NCI-H69 (cell line): Measurements from ENCODE around the gene SLC51B.
"Not testable (repeated sequence)": the region's sequence is repeated elsewhere in the genome, so short reads cannot be mapped to it uniquely, and the experiment has no call there.

Experiments
- DNase-seq: peaks from one replicate; lab custom pipeline; 2025; lab: John Stamatoyannopoulos, UW

SLC51B gene

GRCh38 chr15:65042776-65043327, 2.3 kb upstream of the SLC51B start:
- DNase-seq: no peak

- not testable (repeated sequence) for DNase-seq
These were observed 969 bp upstream of the SLC51B start for GRCh38 chr15:65044218-65044617.

- DNase-seq: peak; percentile 59
These were observed 3.1 kb downstream of the SLC51B start for GRCh38 chr15:65048241-65048640.

GRCh38 chr15:65049418-65049840, 4.2 kb downstream of the SLC51B start:
- DNase-seq: peak; percentile 100

DNA sequence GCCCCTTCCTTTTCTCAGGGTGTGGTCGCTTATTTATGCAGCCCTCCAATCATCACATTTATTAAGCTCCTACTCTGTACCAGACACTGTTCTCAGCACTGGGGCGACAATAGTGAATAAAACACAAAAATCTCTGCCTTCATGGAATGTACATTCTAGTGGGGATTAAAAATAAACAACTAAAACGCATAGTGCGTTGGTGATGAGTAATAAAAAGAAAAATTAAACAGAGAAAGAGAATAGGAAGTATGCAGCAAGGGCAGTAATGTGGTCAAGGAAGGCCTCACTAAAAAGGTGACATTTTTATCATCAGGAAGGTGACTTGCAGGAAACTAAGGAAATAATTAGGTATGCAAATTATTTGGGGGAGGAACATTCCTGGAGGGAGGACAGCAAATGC, 5.1 kb downstream of the SLC51B start:
- DNase-seq: no peak

- no peak for DNase-seq
These were observed 6.1 kb downstream of the SLC51B start for GRCh38 chr15:65051266-65051665.

- DNase-seq: no peak
These were observed 7.8 kb downstream of the SLC51B start for GRCh38 chr15:65052956-65053355.

DNA sequence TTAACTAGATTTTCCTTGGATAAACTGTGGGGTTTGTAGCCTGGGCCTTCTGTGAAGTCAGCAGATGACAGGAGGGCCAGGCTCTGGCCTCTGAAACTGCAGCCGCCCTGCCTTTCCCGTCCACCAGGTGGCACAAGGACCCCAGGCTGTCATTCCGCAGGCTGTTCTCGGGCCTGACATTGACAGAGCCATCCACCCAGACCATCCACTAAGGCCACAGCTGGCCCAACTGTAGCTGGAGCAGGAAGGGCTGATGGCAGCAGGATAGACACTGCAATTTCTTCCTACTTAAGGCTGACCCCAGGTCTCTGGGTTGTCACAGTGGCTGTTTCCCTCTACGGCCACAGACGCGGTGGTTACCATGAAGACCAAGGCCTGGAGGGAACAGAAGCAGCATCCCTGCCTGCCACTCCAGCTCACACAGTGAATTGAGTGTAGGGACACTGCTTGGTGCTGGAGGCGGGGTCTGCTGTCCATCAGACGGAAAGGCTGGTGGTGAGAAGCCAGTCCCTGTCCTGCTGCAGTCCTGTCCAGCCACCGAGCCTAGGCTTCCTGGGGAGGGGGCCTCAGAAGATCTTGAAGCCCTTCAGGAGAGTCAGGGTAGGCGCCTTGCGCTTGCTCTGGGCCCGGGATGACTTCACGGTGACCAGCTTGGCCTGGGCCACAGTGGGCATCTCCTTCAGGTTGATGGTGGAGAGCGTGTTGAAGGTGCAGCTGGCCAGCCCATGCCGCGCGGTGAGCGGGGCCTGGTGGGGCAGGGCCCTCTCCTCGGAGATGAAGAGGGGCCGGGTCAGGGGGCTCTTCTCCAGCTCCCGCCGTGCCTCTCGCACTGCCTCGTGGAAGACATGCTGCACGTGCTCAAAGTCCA, 9.4 kb downstream of the SLC51B start:
- DNase-seq: peak; percentile 76

DNA sequence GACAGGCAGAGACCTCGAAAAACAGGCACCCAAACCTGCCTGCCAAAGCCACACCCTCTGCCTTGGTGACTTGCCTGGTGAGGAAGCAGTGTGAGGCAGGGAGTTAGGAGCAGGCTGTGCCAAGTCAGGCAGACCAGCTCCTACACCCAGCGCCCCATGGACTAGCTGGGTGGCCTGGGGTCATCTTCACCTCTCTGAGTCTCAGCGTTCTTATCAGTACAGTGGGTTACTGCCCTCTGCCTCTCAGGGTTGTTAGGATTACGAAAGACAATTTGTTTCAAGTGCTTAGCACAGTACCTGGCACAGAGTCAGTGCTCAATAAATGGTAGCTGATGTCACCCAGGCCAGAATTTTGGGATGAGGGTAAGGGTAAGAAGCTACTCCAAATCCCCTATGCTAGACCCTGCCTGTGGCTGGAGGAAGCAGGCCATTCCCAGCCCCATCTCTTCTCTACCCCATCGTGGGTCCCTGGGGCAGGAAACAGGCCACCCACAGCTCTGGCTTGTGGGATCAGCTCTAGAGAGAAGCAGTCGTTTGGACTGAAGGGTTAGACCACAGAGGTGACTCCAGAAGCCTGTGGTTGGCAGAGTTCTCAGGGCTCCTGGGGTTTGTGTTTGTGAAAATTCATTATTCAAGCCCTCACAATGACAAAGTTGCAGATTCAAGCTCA, 10.1 kb downstream of the SLC51B start:
- DNase-seq: no peak

GRCh38 chr15:65056106-65056505, 10.9 kb downstream of the SLC51B start:
- DNase-seq: no peak

GRCh38 chr15:65056868-65057548, 11.8 kb downstream of the SLC51B start:
- DNase-seq: no peak

DNA sequence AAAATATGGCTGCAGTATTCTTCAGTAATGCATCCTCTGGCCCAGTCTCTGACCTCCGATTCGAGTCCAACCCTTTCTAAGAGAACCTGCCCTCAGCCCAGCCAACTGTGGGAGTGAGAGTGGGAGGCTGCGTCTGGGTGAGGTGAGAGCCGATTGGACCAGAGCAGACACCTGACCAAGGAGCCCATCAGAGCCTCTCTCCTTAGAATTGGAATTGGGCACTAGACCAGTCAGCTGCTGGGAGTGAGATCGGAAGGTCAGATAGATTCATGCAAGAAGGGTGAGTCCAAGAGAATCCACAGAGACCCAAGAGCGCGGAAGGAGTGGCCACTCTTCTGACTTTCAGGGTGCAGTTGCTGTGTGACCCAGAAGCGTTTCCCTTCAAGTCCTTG, 12.4 kb downstream of the SLC51B start:
- no peak for DNase-seq

- no peak for DNase-seq
These were observed 13.5 kb downstream of the SLC51B start for GRCh38 chr15:65058394-65059368.

- DNase-seq: no peak
These were observed 14.2 kb downstream of the SLC51B start for GRCh38 chr15:65059369-65059750.

- DNase-seq: no peak
These were observed 14.9 kb downstream of the SLC51B start for GRCh38 chr15:65059931-65060596.

DNA sequence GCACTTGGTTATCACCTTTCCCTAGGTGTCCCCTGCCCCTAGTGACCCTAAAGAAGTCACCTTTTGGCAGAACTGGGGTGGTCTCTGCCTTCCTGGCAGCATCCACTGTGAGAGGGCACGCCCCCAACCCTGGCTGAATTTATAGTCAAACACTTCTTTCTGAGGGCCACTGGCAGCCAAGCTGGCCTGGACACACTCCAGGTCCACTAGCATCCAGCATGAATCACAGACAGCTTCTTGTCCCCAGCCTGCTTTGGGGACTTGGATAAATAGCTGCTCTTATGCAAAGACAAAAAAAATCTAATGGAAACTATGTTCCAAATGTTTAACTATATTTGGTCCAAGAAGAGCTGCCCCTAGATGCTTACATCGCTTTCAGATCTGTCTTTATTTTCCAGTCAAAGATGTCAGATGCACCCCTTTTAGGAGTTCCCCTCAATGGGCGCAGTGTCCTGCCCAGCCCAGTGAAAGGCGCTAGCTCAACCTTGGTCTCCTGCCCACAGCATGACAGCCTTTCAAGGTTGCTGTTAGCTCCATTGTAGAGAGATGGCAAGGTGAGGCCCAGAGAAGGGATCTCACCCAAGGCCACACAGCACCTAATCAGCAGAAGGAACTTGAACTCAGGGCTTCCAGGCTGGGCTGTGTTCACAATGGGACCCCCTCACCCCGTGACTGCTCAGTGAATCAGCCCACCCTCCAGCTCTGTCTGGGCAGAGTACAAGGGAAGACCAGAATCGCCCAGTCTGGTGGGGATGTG, 15.6 kb downstream of the SLC51B start:
- DNase-seq: no peak

DNA sequence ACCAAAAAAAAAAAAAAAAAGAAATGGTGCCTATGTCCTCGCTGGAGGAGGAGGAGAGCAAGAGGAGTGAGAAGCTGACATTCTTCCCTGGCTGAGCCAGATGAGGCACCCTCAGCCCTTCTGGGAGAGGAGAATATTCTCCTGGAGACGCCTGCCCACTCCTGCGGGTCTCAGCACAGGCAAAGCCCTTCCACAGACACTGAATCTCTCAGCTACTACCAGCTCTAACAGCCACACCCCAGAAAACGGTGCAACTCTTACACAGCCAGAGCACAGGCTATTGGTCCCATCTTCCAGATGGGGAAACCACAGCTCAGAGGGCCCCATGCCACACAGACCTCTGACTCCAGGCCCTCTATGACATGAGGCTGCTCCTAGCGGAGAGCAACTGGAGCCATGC, 16.9 kb downstream of the SLC51B start:
- no peak for DNase-seq

DNA sequence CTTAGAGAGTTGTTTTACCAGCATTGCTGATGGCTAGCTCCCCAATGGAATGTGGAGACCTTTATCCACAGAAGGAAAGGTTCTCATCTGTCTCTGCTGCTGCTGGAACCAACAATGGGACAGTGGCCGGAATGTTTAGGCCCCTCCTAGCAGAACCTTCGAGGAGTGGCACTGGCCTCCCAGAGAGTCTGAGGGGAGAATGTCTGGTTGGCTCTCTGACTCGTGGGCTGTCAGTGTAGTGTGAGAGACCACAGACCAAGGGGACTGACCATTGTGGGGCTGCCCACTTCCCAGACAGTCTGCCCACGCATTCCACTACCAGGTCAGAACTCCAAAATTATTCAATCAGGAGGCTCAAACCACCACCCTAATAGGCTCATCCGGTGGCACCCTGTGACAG, 17.5 kb downstream of the SLC51B start:
- DNase-seq: no peak

DNA sequence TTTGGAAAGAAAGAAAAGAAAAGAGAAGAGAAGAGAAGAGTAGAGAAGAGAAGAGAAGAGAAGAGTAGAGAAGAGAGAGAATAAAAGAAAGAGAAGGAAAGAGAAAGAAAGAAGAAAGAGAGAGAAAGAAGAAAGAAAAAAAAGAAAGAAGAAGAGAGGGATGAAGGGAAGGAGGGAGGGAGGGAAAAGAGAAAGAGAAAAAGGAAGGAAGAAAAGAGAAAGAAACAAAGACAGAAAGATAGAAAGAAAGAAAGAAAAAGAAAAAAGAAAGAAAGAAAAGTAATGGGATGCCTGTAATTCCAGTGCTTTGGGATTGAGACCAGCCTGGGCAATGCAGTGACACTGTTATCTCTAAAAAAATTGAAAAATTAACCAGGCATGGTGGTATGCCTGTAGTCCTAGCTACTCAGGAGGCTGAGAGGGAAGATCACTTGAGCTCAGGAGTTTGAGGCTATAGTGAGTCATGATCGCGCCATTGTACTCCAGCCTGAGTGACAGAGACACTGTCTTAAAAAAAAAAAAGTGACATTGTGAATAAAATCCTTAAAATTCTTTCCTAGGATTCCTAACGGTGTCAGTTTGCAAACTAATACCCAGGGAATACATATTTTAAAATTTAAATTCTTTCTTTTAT, 20.9 kb downstream of the SLC51B start:
- no peak for DNase-seq
